Gastrocnemius medialis (tissue), 4 donors: Measurements from ENCODE around the gene FCF1.

Experiments used
- CTCF ChIP-seq, 5 experiments: fragments of 450-650 bp in 3 of 5; fragments of 200-600 bp in 2 of 5; sonication (generic) in 2 of 5; IDR thresholded peaks in 4 of 5; conservative IDR thresholded peaks in 1 of 5; 1 replicate in 4 of 5; 2 replicates in 1 of 5; pipeline ENCODE4 v1.5.1; 2016 to 2019; ENCODE audit warnings: antibody characterized with exemption in 5 of 5, mild to moderate bottlenecking in 3 of 5, moderate library complexity in 3 of 5
- POLR2A ChIP-seq, 2 donors: fragments of 450-650 bp; IDR thresholded peaks; one replicate each; pipeline ENCODE4 v1.6.1; 2017; ENCODE audit warnings: antibody characterized with exemption in 2 of 2, mild to moderate bottlenecking in 2 of 2, moderate library complexity in 2 of 2

- TF ChIP-seq CTCF (IDR thresholded peaks at IDR 0.05 in 4 of 5, conservative IDR thresholded peaks at IDR 0.05 in 1 of 5) (no peak), POLR2A (IDR thresholded peaks at IDR 0.05) (no peak)
Measured at GRCh38 chr14:74747237-74747636, 34.3 kb downstream of the FCF1 start.
